GM12892 (cell line): Measurements from ENCODE around the gene PHOX2B.

Experiments
- POLR2A ChIP-seq: IDR thresholded peaks from 2 replicates; pipeline ENCODE4 v1.6.1; 2011; ENCODE audit warnings: low read depth, low read length, control low read depth
- POLR2AphosphoS5 ChIP-seq: IDR thresholded peaks from 2 replicates; pipeline ENCODE4 v1.6.1; 2011; ENCODE audit warnings: low read depth, low read length, control low read depth
- TAF1 ChIP-seq: IDR thresholded peaks from 2 replicates; pipeline ENCODE4 v1.6.1; 2011; ENCODE audit warnings: low read depth, mild to moderate bottlenecking, control low read depth, low read length, borderline replicate concordance

DNA sequence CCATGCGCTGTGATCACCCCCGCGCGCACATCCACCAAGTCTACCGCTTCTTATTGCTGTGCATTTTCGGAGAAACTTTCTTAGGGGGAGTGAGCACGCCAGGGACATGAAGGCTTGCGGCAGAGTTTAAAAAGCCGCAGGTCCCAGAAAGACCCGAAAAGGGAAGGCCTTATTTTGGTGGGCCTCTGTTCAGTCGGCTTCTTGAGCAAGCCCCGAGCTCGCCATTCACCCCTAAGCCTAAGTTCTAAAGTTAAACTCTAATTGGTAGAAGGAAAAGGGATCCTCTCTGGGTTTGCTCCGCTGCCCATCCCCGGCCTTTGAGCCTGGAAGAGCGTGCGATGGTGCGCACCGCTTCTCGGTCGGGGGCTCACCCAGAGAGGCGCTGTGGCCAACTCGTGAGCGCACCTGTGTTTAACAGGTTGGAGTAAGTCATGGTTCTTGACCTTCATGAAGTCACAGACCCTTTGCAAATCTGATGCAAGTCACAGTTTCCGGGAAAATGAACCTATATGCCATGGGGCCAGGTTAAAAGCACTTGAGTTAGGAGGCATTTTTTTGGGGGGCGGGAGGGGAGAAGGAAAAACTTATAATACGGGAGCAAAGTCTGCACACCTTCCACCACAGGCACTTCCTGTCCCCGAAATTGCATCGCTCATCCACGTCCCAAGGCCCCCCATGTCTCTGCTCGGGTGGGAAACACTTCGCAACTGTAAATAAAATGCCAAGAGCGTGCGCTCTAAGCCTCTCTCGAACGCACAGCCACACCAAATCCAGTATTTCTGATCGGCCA lies 1.9 kb downstream of the PHOX2B start:
- TF ChIP-seq POLR2AphosphoS5 = no peak
- TF ChIP-seq POLR2A = no peak
- TF ChIP-seq TAF1 = no peak
